GM12873 (cell line): ENCODE results near the gene TMPRSS6.

ENCODE experiments used
- CTCF ChIP-seq: IDR thresholded peaks from 2 replicates; pipeline ENCODE4 v1.5.1; 2012; ENCODE audit warnings: low read depth, mild to moderate bottlenecking, moderate library complexity, low read length, control low read depth; ENCODE audit not compliant: insufficient read depth; ENCODE audit errors: missing control alignments

Gene TMPRSS6

GRCh38 chr22:37047006-37047405 lies 62.5 kb downstream of the TMPRSS6 start:
- no peak for TF ChIP-seq CTCF

DNA sequence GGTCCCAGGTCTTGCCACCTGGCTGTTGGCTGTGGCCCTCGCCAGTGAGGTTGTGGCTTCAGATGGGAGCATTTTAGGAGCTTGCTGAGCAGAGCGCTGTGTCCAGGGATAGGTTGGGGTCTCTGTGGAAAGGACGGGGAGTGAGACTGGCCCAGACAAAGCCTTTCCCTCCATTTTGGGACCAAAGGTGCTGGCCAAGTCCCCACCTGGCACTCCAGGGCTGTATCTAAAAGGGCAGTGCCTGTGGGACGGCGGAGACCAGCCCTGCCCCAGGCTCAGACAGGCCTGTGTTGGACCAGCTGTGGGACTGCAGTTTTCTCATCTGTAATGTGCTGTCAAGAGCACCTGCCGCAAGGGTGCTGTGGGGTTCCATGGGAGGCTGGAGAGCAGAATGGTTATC lies 62.9 kb downstream of the TMPRSS6 start:
- no peak for TF ChIP-seq CTCF

DNA sequence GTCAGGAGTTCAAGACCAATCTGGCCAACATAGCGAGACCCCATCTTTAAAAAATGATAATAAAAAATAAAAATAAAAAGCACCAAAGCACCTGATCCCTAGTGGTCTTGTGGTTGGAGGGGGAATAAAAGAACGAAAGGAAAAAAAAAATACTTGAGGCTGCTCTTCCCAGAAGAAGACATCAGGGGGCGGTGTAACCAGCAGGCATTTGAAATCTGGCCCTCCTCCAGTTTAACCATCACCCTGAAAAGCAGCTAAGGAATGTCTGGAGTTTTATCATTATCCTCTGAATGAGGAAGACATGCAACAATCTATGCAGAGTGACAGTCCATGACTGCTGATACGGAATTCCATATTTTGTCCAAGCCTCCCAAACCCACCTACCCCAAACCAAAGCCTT lies 63.6 kb downstream of the TMPRSS6 start:
- peak; percentile 70 for TF ChIP-seq CTCF

GRCh38 chr22:37044634-37045625 lies 64.6 kb downstream of the TMPRSS6 start:
- no peak for TF ChIP-seq CTCF

- TF ChIP-seq CTCF: peak; percentile 92
These were observed 65.5 kb downstream of the TMPRSS6 start for GRCh38 chr22:37043828-37044538.

DNA sequence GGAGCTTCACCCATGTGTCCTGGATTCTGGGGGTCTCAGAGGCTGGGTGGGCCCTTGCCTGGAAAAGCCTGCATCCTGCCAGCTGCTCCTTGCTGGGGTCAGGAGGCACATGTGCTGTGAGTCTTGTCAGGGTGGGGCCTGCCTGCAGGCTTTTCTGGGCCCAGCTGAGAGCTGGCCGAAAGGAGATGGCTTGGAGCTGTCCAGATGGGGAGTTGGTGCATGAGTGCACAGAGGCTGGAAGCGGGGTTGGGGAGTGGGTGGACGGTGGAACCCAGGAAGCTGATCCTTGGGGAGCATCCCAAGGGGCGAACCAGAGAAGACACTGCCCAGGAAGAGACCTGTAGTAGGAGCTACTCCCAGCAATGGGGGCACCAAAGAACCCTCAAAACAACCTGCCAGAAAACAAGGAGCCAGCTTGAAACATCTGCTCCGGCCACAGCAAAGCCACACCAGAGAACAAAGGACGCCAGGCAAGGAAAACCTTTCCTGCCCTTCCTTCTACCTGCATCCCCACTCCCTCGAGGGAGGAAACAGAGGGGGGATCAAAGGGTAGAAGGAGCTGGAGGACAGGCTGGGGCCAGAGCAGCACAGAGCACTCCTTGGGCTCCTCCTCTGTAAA lies 66.2 kb downstream of the TMPRSS6 start:
- TF ChIP-seq CTCF: no peak

DNA sequence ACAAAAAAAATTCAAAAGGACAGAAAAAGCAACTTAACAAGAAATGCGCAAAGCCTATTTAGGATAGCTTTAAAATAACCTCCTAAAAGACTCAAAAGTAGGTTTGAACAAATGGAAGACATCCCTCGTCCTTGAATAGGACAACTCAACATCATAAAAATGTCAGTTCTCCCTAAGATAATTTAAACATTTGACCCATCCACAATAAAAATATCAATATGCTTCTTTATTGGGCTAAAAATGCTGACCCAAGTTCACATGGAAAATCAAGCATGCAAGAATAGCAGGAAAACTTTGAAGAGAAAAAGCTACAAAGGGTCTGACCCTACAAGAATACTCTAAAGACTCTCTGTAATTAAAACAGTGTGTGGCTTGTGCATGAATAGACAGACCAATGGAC lies 70.0 kb downstream of the TMPRSS6 start:
- no peak for TF ChIP-seq CTCF
